GM18907 (cell line): ENCODE measurements around the gene OVOL2.
"Not testable (repeated sequence)": the region's sequence is repeated elsewhere in the genome, so short reads cannot be mapped to it uniquely, and the experiment has no call there.

ENCODE experiments used
- ATAC-seq: cut with Tn5 transposase; IDR thresholded peaks from one replicate; pipeline ENCODE4 v1.9.1; 2021; ENCODE audit warnings: mild to moderate bottlenecking, moderate library complexity; ENCODE audit not compliant: unreplicated experiment

OVOL2 gene

DNA sequence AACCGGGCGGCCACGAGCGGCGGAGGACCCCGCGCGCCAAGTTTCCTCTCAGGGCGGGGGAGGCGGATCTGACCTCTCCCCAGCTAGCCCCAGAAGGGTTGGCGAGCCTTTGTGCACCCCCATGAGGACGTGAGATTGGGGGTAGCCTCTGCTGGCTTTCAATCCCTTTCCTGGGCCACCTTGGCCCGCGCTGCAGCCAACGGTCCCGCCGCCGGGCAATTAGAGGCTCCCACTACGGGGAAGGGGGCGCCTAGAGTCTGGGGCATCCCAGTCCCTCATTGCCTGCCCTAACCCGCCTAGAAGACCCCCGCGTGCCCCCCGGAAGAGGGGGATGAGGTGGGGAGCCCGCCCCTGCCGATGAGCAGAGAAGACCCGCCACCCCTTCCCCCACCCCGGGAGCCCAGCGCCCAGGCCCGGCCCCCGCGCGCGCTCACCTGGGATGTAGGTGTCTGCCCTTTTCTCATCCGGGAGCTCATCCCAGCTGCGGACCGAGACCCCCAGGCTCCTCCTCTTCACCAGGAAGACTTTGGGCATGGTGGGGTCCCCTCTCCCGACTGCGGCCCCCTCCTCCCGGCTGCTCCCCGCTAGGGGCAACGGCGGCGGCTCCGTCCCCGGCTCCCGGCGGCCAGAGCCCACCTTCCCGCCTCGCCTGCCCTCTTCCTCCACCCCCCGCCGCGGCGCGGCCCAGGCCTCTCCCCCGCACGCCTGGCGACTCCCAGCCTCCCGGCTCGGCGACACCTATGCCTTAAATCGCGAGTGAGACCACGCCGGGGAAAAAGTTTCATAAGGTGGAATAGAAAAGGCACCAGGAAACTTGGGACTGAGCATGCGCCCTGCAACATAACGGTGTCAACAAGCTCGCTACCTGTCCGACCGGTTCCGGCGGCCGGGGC is at the start of gene OVOL2:
TSS of gene OVOL2 (minus strand) at position 816 of the 893 bp plus-strand sequence. CDS start at position 534, 282 bp downstream.
- no peak for ATAC-seq

- no peak for ATAC-seq
Measured at GRCh38 chr20:18103497-18103896, 45.8 kb upstream of the OVOL2 start.

GRCh38 chr20:18101125-18101810 is 43.6 kb upstream of the OVOL2 start:
- no peak for ATAC-seq

DNA sequence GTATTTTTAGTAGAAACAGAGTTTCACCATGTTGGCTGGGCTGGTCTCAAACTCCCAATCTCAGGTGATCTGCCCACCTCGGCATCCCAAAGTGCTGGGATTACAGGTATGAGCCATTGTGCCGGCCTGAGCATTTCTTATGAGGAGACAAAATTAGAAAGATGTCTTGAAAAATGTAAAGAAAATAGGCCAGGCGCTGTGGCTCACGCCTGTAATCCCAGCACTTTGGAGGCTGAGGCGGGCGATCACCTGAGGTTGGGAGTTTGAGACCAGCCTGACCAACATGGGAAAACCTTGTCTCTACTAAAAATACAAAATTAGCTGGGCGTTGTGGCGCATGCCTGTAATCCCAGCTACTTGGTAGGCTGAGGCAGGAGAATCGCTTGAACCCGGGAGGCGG is 42.9 kb upstream of the OVOL2 start:
- ATAC-seq, result not testable (repeated sequence)

DNA sequence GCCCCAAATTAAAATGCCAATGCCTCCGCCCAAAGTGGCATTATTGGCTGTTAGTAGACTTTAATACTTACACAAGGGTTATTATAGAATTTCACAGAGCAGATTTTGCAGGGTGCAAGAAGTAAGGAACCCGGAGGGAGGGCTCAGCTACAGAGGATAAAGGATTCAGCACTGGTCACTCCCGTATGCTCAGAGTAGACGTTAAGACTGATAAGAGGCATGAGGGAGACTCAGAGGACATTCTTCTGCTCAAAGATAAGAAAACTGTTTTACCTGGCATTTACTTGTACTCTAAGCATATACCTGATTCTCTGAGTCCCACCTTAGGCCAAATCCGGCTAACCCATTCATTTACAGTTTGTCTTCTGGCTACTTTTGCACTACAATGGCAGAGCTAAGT is 36.5 kb upstream of the OVOL2 start:
- no peak for ATAC-seq

DNA sequence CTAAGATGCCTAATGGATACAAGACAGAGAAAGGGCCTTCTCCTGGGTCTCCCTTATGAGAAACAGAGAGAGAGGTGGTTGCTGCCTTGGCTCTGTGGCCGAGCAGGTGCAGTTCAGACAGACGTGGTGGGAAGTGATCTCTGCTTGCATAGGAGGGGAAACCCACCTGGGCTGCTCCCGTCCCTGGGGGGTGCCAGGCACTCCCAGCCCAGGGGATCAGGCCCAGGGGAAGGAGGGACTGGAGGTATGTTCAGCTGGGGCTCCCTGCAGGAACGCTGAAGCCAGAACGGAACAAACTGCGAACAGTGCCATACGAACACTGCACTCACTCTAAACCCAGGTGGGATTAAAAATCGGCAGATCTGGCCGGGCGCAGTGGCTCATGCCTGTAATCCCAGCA is 35.7 kb upstream of the OVOL2 start:
- ATAC-seq, result no peak

- no peak for ATAC-seq
Measured at GRCh38 chr20:18092890-18093289, 35.2 kb upstream of the OVOL2 start.

GRCh38 chr20:18091623-18092022 is 33.9 kb upstream of the OVOL2 start:
- ATAC-seq, result no peak

GRCh38 chr20:18090477-18090876 is 32.8 kb upstream of the OVOL2 start:
- ATAC-seq, result no peak

- no peak for ATAC-seq
Measured at GRCh38 chr20:18090044-18090443, 32.3 kb upstream of the OVOL2 start.

DNA sequence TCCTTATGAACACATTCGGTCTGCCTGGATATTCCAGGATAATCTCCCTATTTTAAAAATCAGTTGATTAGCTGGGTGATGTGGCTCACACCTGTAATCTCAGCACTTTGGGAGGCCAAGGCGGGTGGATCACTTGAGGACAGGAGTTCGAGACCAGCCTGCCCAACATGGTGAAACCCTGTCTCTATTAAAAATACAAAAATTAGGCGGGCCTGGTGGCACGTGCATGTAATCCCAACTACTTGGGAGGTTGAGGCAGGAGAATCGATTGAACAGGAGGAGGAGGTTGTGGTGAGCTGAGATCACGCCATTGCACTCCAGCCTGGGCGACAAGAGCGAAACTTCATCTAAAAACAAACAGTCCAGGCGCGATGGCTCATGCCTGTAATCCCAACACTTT is 31.1 kb upstream of the OVOL2 start:
- not testable (repeated sequence) for ATAC-seq

DNA sequence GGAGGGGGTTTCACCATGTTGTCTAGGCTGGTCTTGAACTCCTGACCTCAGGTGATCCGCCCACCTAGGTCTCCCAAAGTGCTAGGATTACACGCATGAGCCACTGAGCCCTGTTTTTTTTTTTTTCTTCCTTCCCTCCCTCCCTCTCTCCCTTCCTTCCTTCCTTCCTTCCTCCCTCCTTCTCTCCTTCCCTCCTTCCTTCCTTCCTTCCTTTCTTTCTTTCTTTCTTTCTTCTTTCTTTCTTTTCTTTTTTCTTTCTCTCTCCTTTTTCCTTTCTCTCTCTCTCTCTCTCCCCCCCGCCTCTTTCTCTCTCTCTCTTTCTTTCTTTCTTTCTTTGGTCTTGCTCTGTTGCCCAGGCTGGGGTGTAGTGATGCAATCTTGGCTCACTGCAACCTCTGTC is 30.6 kb upstream of the OVOL2 start:
- ATAC-seq, result not testable (repeated sequence)

DNA sequence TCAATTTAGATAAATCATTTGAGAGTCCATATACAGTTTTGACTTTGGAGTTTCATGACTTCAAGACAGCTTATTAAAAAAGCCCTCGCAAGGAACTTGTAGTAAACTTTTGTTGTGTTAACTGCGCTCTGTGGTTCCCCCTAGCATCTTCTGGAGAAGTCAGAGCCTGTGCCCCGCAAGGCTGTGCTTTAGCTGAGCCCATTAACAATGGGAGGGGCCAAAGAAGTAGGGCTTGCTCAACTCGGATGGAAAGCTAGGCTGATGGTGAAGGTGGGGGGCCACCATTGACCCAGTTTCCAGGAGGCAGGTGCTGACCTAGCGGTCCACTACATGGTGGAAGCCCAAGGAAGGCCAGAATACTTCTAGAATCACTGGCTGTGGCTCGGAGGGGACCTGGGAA is 29.3 kb upstream of the OVOL2 start:
- no peak for ATAC-seq

- not testable (repeated sequence) for ATAC-seq
Measured at GRCh38 chr20:18080836-18081235, 23.1 kb upstream of the OVOL2 start.

DNA sequence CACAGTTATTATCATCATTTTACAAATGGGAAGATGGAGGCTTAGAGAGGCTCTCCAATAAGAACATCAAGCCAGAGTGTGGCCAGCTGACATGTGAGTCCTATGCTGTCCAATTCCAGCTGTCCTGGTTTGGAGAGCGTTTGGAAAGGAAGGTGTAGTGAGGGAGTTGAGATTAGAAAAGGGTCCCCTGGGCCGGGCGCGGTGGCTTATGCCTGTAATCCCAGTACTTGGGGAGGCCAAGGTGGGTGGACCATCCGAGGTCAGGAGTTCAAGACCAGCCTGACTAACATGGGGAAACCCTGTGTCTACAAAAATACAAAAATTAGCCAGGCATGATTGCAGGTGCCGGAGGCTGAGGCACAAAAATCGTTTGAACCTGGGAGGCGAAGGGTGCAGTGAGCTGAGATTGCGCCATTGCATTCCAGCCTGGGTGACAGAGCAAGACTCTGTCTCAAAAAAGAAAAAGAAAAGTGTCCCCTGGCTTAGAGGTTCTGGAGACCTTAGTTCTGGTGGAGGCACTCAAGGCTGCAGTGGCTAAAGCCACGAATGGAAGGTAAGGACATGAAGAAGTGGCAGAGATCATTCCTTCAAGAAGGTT is 22.1 kb upstream of the OVOL2 start:
- ATAC-seq, result no peak

DNA sequence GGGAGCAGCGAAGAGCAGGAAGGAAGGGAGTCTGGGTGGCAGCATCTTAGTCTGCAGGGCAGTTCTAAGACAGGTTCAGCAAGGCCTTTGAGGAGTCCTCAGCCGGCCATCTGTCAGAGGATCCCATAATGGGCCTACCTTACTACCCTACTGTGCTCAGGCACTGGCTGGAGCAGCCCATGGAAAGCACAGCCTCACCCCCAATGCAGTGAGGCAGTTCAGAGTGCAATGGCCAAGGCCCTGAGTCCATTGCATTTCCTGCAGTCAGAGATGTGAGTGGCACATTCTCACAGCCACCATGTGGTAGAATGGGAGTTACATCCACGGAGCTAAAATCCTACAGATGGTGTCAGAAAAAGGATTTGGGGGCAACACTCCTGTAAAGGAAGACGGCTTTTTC is 19.4 kb upstream of the OVOL2 start:
- ATAC-seq, result no peak

DNA sequence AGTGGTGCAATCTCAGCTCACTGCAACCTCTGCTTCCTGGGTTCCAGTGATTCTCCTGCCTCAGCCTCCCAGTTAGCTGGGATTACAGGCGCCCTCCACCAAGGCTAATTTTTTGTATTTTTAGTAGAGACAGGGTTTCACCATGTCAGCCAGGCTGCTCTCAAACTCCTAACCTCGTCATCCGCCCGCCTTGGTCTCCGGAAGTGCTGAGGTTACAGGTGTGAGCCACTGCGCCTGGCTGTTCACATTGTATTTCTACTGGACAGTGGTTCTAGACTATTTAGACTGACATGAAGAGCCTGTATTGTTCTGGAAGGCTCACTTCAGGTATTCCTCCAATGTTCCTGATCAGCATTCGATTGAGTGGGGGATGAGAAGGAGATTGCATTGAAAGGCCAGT is 14.8 kb upstream of the OVOL2 start:
- ATAC-seq, result no peak

DNA sequence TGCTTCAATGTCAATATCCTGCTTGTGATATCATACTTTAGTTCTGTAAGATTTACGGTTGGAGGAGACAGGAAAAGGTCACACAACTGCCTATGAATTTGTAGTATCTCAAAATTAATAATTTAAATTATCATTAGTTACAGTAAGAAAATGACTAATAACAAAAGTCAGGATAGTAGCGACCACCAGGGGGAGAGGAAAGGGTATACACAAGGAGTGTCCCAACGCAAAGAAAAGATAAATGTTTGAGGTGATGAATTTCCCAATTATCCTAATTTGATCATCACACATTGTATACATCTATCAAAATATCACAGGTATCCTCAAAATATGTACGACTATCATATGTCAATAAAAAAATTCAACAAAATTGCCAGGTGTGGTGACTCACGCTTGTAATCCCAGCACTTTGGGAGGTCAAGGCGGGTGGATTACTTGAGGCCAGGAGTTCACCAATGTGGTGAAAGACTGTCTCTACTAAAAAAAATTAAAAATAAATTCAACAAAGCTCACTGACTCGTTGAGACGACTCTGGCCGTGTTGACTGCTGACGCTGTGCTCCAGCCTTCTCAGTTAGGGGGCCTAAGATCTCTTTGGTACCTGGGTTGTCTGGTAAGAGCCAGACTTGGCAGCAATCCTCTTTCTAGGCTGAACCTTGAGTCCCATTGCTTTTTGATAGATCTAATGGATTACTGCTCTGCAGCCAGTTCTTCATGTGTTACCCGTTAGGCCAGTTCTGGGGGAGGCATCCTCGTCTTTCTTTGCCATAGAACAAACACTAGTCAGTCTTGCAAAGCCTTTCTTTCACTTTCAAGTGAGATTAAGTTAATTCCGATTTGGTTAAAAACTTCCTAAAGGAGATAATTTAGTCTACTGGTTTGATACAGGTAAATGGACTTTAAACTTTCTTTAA is 9.0 kb upstream of the OVOL2 start:
- no peak for ATAC-seq

GRCh38 chr20:18063676-18064075 is 6.0 kb upstream of the OVOL2 start:
- ATAC-seq, result no peak

DNA sequence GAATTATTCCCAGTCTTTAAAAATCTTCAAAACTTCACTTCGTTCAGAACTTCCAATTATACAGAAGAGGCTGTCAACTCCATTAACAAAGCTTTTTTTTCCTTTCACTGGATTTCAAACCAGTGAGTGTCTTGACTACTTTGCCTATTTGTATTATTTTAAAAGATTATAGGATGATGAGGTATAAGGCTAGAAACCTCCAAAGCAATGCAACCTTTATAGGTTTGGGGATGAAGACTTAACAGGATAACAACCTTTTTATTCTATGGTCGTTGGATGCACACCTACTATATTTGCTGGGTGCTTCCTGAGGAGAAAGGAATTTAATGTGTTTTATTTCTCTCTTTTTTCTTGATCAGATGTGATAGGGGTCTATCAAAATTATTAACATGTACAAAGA is 1.9 kb upstream of the OVOL2 start:
- ATAC-seq, result no peak
